NCI-H524 (cell line): Measurements from ENCODE around the gene SPRR2F.
"Not testable (repeated sequence)": the region's sequence is repeated elsewhere in the genome, so short reads cannot be mapped to it uniquely, and the experiment has no call there.

Source experiments
- DNase-seq, 2 experiments: peaks; one replicate each; lab custom pipeline; 2025; lab: John Stamatoyannopoulos, UW

Gene SPRR2F

GRCh38 chr1:153113416-153113815 is at the start of gene SPRR2F:
TSS of gene SPRR2F (minus strand) at chr1:153113516. CDS start at chr1:153112733, 783 bp downstream.
- no peak for DNase-seq

DNA sequence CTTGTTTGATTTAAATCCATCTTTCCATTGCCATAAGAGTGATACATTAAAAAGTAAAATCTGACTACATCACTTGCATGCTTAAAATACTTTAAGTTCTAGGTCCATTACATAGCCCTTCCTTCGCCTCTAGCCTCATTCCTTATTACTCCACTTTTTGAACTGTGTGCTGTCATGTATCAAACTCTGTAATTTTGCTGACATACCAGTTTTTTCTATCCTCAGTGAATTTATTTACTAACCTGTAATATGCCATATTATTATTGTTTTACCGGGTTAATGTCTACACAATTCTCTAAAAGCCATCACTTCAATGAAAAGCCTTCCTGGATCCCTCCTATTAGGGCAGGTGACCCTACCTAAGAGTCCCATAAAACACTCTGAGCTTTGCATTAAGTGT is 42.2 kb upstream of the SPRR2F start:
- no peak for DNase-seq

- no peak for DNase-seq
Measured at GRCh38 chr1:153152481-153152880, 39.2 kb upstream of the SPRR2F start.

DNA sequence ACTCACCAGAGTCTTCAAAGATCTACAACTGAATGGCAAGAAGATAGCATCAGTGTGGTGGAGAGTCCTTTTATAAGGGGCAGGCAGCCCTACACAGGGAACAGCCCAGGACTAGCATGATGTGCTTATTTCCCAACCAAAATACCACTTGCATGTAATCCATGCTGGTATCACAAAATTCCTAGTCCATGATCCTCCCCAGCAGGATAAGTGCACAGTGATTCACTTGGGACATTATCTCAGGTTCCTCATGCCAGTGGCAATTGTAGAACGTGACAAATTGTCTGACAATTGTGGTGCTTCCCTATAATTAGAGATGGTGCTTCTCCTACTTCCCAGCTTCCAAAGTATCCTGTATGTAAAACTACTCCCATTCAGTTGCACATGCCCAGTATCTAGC is 37.5 kb upstream of the SPRR2F start, which contains the start of gene SPRR2G:
SPRR2G (minus strand) TSS at position 45 of the 400 bp plus-strand sequence. CDS start 780 bp downstream, outside the sequence.
- DNase-seq, result no peak

DNA sequence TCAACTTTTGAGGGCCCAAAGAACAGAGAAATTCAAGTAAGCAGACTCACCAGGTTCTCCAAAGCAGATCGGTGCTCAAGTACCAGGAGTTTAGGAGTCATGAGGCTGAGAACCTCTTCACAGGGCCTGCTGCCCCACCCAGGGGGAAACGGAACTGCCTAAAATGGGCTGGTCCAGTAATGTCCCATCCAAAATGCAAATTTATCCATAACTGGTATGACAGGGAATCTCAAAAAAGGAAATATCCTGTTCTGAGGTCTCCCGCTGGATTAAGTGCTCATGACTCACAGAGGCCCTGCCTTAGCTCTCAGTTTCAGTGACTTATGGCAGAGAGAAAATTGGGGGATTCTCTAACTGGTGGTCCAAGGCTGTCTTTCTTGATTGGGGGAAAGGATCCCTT is 28.1 kb upstream of the SPRR2F start:
- no peak for DNase-seq

- DNase-seq, result no peak
Measured at GRCh38 chr1:153140484-153140883, 27.2 kb upstream of the SPRR2F start.

- no peak for DNase-seq
Measured at GRCh38 chr1:153133743-153134142, 20.4 kb upstream of the SPRR2F start.

- DNase-seq, result no peak
Measured at GRCh38 chr1:153133267-153133666, 20.0 kb upstream of the SPRR2F start.

GRCh38 chr1:153128688-153129087 is 15.4 kb upstream of the SPRR2F start:
- DNase-seq, result not testable (repeated sequence)

DNA sequence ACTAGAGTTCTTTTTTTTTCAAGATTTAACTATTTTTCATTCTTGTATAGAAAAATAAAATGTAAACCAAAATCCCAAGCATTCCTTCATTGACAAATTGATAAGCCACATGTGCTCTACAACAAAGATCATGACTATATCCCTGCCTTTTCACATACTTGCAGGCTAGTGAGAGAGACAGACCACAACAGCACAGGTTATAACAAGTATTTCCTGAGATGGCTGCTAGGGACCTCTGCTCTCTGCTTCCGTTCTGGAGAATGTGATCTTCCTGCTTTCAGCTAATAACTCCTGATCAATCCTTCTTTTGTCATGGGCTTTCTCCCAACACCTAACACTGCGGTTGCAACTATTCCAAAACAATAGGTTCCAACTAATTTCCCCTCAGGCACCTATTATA is 14.0 kb upstream of the SPRR2F start:
- no peak for DNase-seq

DNA sequence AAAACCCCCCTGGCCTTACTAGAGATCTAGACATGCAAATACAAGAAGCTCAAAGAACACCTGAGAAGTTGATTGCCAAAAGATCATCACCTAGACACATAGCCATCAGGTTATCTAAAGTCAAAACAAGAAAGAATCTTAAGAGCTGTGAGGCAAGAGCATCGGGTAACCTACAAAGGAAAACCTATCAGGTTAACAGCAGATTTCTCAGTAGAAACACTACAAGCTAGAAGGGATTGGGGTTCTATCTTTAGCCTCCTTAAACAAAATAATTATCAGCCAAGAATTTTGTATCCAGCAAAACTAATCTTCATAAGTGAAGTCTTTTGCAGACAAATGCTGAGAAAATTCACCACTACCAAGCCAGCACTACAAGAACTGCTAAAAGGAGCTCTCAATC is 12.2 kb upstream of the SPRR2F start:
- no peak for DNase-seq

GRCh38 chr1:153123793-153124192 is 10.5 kb upstream of the SPRR2F start:
- DNase-seq, result not testable (repeated sequence)

GRCh38 chr1:153122831-153123421 is 9.6 kb upstream of the SPRR2F start:
- DNase-seq, result no peak

GRCh38 chr1:153120945-153121344 is 7.6 kb upstream of the SPRR2F start:
- DNase-seq, result no peak

DNA sequence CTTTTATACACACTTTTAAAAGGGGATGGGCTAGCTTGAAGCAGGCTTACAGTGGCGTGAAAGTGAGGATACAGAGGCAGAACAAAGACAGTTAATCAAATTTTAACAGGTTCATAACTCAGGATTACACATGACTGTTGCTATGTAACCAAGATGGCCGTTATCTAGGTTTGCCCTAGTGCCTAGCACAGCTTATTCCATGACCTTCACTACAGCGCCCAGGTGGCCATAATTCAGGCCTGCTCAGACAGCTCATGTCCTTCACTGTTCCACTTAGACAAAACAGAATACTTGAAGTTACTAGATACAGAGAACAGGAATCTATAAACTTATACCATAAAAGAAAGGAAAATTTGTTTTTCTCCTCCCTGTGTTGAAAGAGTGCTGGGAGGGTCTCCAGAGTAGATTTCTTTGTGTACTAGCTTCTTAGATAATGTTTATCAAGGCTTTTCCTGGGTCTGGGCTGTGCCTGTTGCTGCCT is 6.2 kb upstream of the SPRR2F start:
- no peak for DNase-seq

- not testable (repeated sequence) for DNase-seq
Measured at GRCh38 chr1:153115264-153115663, 1.9 kb upstream of the SPRR2F start.

- DNase-seq, result not testable (repeated sequence)
Measured at GRCh38 chr1:153112454-153112853, 862 bp downstream of the SPRR2F start.

GRCh38 chr1:153100245-153100644 is 13.1 kb downstream of the SPRR2F start:
- no peak for DNase-seq

DNA sequence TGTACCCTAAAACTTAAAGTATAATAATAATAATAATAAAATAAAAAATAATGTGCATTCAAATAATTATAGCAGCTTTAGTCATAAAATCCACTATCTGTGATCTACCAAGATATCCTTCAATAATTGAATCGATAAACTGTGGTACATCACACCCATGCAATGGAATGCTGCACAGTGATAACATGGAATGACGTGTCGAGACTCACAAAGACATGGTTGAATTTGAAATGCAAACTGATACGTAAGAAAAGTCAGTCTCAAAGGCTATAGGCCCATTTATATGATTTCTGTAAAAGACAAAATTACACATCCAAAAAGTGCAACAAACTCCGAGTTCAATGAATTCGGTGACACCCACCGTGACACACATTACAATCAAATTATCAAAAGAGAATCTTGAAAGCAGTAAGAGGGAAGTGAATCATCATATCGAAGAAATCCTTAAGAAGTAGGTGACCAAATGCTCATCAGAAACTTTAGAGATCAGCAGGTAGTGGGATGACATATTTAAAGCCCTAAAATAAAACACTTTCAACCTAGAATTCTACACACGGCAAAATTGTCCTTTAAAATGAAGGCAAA is 13.8 kb downstream of the SPRR2F start:
- no peak for DNase-seq

GRCh38 chr1:153095764-153096163 is 17.6 kb downstream of the SPRR2F start:
- no peak for DNase-seq

GRCh38 chr1:153094426-153094825 is 18.9 kb downstream of the SPRR2F start, which contains the start of gene SPRR2E:
TSS of gene SPRR2E (minus strand) at chr1:153094526. CDS start at chr1:153093751, 775 bp downstream.
- no peak for DNase-seq

DNA sequence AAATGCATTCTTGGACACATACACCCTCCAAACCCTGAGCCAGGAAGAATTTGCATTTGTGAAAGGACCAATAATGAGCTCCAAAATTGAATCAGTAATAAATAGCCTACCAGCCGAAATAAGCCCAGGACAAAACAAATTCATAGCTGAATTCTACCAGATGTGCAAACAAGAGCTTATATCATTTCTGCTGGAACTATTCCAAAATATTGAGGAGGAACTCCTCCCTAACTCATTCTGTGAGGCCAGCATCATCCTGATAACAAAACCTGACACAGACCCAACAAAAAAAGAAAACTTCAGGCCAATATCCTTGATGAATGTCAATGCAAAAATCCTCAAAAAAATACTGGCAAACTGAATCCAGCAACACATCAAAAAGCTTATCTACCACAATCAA is 25.7 kb downstream of the SPRR2F start:
- DNase-seq, result no peak

GRCh38 chr1:153081736-153082135 is 31.6 kb downstream of the SPRR2F start:
- no peak for DNase-seq
